K562 (cell line): ENCODE results near the gene SDF4. TPM values are rescaled to one million over a fixed set of nuclear protein-coding genes. Genes with fewer than 3 reads are reported as not detected.
A peak's percentile ranks its signal among the peaks of the same experiment; 100 is the strongest.

ENCODE experiments used
- E2F6 ChIP-seq, 2 experiments: IDR thresholded peaks; 2 replicates each; pipeline ENCODE4 v1.6.1; 2011; ENCODE audit warnings: borderline replicate concordance in 1 of 2, control low read depth in 1 of 2, low read depth in 1 of 2, low read length in 1 of 2, mild to moderate bottlenecking in 1 of 2, mixed read lengths in 1 of 2, moderate library complexity in 1 of 2; ENCODE audit not compliant: insufficient read depth in 1 of 2, insufficient read length in 1 of 2, poor library complexity in 1 of 2, severe bottlenecking in 1 of 2; ENCODE audit errors: extremely low read depth in 1 of 2
- ERF ChIP-seq: fragments of 450-650 bp; formaldehyde crosslinking; IDR thresholded peaks from 2 replicates; pipeline ENCODE4 v1.4.0; 2020; ENCODE audit warnings: mild to moderate bottlenecking, mixed read lengths
- POLR2B ChIP-seq: fragments of 450-650 bp; IDR thresholded peaks from 2 replicates; pipeline ENCODE4 v1.6.1; 2018; ENCODE audit warnings: low read depth; ENCODE audit not compliant: partially characterized antibody
- PTBP1 ChIP-seq: fragments of 200-400 bp; formaldehyde crosslinking; IDR thresholded peaks from 2 replicates; pipeline ENCODE4 v1.6.1; 2017; ENCODE audit warnings: low read depth, low read length
- SRF ChIP-seq, 2 experiments: fragments of 250-450, 450-650 bp in 1 of 2; sonication (Bioruptor Pico) in 1 of 2; sonication (generic) in 1 of 2; formaldehyde crosslinking; IDR thresholded peaks; 2 replicates each; pipeline versions ENCODE4 v1.5.0 to v1.5.1; 2020 to 2022; ENCODE audit warnings: mild to moderate bottlenecking in 1 of 2, missing genetic modification reagents in 1 of 2
- STAG1 ChIP-seq: sonication (generic); formaldehyde crosslinking; IDR thresholded peaks from 2 replicates; pipeline ENCODE4 v1.5.0; 2020; ENCODE audit warnings: missing genetic modification reagents, borderline replicate concordance
- TCFL5 ChIP-seq: fragments of 250-450 bp; sonication (Bioruptor Pico); conservative IDR thresholded peaks from 2 replicates; pipeline ENCODE4 v1.6.1; 2021; ENCODE audit warnings: mild to moderate bottlenecking, moderate library complexity, matching md5 sums
- ZBED1 ChIP-seq: IDR thresholded peaks from 2 replicates; pipeline ENCODE4 v1.6.1; 2014
- polyA plus RNA-seq, 8 experiments: library from polyadenylated mRNA; depleted of rRNA in 4 of 8; stranded (reverse) in 5 of 8; unstranded in 3 of 8; fragments of >200 nt; fragmentation: Nextera tagmentation in 2 of 8; fragmentation: Illumina TruSeq in 1 of 8; extraction: Ambion mirVana in 2 of 8; extraction: Trizol in 1 of 8; gene quantifications; 2 replicates each; pipeline versions ENCODE4 v1.2.1 to v1.2.3, GENCODE V29; 2011 to 2014; ENCODE audit warnings: inconsistent platforms in 1 of 8, missing spikeins in 1 of 8
- total RNA-seq, 7 experiments: library from RNA; depleted of rRNA in 6 of 7; stranded (reverse); fragments of >200 nt in 6 of 7; fragmentation: Illumina TruSeq in 2 of 7; extraction: Trizol in 2 of 7; gene quantifications; 2 replicates each; pipeline versions ENCODE4 v1.2.1 to v1.2.3, GENCODE V29; 2011 to 2021; ENCODE audit warnings: low replicate concordance in 1 of 7
- TF ChIP-seq, protein P1 (sequence below): fragments of 250-450 bp; sonication (Bioruptor Pico); IDR thresholded peaks from 2 replicates; pipeline ENCODE4 v1.4.0; 2020
- TF ChIP-seq, protein P2 (sequence below): fragments of 250-450 bp; sonication (Bioruptor Pico); IDR thresholded peaks from 2 replicates; pipeline ENCODE4 v1.8.0; 2021; ENCODE audit warnings: moderate library complexity, mild to moderate bottlenecking, inconsistent platforms
- TF ChIP-seq, protein P3 (sequence below), 2 experiments: fragments of 450-650 bp; IDR thresholded peaks; 2 replicates each; pipeline ENCODE4 v1.6.1; 2016; ENCODE audit warnings: mild to moderate bottlenecking in 2 of 2, borderline replicate concordance in 1 of 2, low read depth in 1 of 2, moderate library complexity in 1 of 2

The SDF4 gene
- total and polyA plus RNA-seq, 9 of the 15 experiments (the other 6 are each of a cell fraction or from before 2014, with no cell fraction given) = 0.35 to 160 (median 65.2) TPM

- peak; percentile 29 to 32 for TF ChIP-seq E2F6 (IDR thresholded peaks at IDR 0.05; ENCODE audit: borderline replicate concordance in 1 of 2, extremely low read depth in 1 of 2, insufficient read depth in 1 of 2, insufficient read length in 1 of 2, low read depth in 1 of 2, low read length in 1 of 2, poor library complexity in 1 of 2, severe bottlenecking in 1 of 2)
- TF ChIP-seq PTBP1 = no peak
- TF ChIP-seq, protein P1, sequence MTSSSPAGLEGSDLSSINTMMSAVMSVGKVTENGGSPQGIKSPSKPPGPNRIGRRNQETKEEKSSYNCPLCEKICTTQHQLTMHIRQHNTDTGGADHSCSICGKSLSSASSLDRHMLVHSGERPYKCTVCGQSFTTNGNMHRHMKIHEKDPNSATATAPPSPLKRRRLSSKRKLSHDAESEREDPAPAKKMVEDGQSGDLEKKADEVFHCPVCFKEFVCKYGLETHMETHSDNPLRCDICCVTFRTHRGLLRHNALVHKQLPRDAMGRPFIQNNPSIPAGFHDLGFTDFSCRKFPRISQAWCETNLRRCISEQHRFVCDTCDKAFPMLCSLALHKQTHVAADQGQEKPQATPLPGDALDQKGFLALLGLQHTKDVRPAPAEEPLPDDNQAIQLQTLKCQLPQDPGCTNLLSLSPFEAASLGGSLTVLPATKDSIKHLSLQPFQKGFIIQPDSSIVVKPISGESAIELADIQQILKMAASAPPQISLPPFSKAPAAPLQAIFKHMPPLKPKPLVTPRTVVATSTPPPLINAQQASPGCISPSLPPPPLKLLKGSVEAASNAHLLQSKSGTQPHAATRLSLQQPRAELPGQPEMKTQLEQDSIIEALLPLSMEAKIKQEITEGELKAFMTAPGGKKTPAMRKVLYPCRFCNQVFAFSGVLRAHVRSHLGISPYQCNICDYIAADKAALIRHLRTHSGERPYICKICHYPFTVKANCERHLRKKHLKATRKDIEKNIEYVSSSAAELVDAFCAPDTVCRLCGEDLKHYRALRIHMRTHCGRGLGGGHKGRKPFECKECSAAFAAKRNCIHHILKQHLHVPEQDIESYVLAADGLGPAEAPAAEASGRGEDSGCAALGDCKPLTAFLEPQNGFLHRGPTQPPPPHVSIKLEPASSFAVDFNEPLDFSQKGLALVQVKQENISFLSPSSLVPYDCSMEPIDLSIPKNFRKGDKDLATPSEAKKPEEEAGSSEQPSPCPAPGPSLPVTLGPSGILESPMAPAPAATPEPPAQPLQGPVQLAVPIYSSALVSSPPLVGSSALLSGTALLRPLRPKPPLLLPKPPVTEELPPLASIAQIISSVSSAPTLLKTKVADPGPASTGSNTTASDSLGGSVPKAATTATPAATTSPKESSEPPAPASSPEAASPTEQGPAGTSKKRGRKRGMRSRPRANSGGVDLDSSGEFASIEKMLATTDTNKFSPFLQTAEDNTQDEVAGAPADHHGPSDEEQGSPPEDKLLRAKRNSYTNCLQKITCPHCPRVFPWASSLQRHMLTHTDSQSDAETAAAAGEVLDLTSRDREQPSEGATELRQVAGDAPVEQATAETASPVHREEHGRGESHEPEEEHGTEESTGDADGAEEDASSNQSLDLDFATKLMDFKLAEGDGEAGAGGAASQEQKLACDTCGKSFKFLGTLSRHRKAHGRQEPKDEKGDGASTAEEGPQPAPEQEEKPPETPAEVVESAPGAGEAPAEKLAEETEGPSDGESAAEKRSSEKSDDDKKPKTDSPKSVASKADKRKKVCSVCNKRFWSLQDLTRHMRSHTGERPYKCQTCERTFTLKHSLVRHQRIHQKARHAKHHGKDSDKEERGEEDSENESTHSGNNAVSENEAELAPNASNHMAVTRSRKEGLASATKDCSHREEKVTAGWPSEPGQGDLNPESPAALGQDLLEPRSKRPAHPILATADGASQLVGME (CRISPR knock-in tag) = no peak
- TF ChIP-seq, protein P2, sequence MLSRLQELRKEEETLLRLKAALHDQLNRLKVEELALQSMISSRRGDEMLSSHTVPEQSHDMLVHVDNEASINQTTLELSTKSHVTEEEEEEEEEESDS (CRISPR knock-in tag) = no peak
- TF ChIP-seq TCFL5 (CRISPR knock-in tag) = no peak
- TF ChIP-seq, protein P3, sequence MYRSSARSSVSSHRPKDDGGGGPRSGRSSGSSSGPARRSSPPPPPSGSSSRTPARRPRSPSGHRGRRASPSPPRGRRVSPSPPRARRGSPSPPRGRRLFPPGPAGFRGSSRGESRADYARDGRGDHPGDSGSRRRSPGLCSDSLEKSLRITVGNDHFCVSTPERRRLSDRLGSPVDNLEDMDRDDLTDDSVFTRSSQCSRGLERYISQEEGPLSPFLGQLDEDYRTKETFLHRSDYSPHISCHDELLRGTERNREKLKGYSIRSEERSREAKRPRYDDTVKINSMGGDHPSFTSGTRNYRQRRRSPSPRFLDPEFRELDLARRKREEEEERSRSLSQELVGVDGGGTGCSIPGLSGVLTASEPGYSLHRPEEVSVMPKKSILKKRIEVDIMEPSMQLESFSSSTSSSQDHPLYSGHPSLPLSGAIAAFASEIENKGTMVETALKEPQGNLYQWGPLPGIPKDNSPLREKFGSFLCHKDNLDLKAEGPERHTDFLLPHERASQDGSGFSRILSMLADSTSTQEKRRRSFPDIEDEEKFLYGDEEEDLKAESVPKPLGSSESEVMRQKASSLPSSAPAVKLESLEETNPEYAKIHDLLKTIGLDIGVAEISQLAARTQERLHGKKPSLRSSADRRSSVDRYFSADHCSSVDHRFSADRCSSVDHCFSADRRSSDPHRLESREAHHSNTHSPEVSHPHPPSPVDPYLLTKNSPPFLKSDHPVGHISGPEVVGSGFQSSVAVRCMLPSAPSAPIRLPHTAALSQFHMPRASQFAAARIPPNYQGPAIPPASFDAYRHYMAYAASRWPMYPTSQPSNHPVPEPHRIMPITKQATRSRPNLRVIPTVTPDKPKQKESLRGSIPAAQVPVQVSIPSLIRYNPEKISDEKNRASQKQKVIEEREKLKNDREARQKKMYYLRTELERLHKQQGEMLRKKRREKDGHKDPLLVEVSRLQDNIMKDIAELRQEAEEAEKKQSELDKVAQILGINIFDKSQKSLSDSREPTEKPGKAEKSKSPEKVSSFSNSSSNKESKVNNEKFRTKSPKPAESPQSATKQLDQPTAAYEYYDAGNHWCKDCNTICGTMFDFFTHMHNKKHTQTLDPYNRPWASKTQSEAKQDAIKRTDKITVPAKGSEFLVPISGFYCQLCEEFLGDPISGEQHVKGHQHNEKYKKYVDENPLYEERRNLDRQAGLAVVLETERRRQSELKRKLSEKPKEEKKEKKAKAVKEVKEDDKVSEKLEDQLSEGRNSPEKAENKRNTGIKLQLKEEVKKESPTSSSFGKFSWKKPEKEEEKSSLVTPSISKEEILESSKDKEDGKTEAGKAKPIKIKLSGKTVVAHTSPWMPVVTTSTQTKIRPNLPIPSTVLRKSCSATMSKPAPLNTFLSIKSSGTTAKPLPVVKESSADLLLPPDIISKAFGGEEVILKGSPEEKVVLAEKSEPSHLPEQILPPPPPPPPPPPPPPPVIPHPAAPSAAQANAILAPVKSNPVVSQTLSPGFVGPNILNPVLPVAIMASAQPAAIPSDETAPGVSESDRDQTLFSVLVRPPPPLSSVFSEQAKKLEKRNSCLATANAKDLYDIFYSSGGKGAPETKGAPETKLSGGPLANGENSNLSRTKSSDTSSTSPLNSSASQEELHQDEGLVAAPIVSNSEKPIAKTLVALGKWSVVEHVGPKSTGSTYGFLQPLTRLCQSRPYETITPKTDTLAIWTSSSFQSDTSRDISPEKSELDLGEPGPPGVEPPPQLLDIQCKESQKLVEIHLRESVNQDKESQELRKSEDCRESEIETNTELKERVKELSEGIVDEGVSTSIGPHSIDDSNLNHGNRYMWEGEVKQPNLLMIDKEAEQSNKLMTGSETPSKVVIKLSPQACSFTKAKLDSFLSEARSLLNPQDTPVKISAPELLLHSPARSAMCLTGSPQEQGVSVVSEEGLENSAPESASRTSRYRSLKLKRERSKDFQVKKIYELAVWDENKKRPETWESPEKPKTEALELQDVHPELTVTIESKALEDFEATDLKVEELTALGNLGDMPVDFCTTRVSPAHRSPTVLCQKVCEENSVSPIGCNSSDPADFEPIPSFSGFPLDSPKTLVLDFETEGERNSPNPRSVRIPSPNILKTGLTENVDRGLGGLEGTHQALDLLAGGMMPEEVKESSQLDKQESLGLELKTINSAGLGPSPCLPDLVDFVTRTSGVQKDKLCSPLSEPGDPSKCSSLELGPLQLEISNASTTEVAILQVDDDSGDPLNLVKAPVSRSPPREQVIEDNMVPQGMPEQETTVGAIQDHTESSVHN (IDR thresholded peaks at IDR 0.05; ENCODE audit: borderline replicate concordance in 1 of 2, low read depth in 1 of 2) = no peak
- peak in 1 of 2 experiments; percentile 75; a peak in 1 of 4 replicates for TF ChIP-seq SRF (CRISPR knock-in tag; IDR thresholded peaks at IDR 0.05)
- no peak for TF ChIP-seq ZBED1
- TF ChIP-seq STAG1 (CRISPR knock-in tag) = no peak
- TF ChIP-seq POLR2B = no peak
- TF ChIP-seq ERF (CRISPR knock-in tag) = no peak
These were observed 46.6 kb downstream of the SDF4 start (continued) for GRCh38 chr1:1185101-1185765.
